EL (cell line): ENCODE data around the gene WASL.

Experiments
- DNase-seq: peaks from one replicate; pipeline ENCODE4 v3.0.0-alpha.2; 2016

The WASL gene

DNA sequence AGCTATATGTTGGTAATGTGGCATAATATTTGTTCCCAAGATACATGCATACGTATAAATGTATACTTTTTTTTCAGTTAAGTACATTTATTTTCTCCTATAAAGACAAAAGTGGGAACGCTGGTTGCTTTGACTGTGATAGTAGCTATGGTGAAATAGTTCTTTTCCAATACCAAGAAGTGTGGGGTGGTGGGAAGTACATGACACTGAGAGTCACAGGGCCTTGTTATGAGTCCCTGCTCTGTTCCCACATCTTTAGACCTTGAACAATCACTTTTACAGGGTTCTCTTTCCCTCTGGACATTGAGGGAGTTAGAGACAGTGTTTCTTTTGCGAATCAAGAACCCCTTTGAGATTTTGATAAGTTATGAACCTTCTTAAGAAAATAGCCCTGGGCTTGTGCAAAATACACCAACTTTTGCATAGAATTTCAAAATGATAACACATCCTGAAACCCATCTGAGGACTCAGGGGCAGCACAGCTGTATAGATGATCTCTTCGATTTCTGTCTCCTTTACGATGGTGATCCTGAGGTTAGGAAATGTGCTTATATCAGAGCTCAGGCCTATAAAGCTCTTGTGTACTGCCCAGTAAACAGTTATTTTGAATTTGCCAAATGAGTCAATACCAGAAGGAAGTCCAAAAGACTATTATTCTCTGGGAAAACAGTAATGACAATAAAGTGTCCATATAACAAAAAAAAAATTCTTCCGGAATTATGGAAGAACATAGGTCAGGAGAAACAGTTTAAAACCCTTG is 92.1 kb downstream of the WASL start:
- no peak for DNase-seq

GRCh38 chr7:123655614-123656013 is 93.2 kb downstream of the WASL start, which contains the start of gene LMOD2:
Gene LMOD2 (plus strand): TSS chr7:123655866. CDS start chr7:123655964, 98 bp downstream.
- no peak for DNase-seq

- no peak for DNase-seq
These were observed 95.6 kb downstream of the WASL start for GRCh38 chr7:123653162-123653561.

DNA sequence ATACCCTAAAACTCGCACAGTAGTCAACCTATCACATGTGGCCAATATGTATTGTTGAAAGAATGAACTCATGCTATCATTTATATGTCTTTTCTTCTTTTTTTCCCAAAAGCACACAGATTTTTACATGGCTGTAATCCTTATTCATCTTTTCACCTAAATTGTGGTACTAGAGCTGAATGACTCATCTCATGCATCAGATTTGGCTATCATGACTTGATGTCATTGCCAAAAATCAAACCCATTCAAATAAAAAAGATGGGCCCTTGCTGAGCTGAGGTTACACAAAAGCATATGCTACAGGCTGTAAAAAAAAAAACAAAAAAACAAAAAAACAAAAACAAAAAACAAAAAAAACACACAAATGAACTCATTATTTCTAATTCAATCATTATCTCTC is 96.4 kb downstream of the WASL start:
- no peak for DNase-seq

DNA sequence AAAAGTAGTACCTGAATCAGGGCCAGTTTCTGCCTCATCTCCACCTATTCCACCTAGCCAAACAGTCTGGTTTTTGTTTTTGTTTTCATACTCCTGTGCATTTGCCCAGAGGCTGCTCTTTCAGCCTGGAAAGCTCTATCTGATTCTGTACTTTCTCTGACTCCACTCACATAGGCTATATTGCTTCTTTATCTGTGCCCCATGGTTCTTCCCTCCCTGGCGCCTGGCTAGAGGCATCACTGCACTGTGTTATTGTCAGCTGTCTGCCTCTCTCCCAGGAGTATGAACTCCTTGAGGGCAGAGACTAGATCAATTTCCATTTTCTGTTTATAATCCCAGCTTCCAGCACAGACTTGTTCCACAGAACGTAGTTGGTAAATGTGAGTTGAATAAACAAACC is 98.2 kb downstream of the WASL start:
- no peak for DNase-seq

GRCh38 chr7:123649964-123650363 is 98.8 kb downstream of the WASL start:
- peak; percentile 18 for DNase-seq

DNA sequence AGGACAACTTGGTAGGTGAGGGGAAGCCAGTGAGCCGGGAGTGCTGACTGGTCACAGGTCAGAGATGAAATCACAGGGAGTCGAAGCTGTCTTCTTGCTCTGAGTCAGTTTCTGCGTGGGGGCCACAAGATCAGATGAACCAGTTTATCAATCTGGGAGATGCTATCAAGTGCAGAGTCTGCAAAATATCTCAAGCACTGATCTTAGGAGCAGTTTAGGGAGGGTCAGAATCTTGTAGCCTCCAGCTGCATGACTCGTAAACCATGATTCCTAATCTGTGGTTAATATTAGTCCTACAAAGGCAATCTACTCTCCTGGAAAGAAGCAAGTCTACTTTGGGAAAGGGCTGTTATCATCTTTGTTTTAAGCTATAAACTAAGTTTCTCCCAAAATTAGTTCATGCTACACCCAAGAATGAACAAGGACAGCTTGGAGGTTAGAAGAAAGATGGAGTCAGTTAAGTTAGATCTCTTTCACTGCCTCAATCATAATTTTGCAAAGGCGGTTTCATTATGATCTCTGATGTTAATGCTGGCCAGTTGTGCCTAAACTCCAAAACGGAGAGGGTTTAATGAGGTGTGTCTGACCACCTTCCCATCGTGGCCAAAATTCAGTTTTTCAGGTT is 101.6 kb downstream of the WASL start:
- peak; percentile 37 for DNase-seq

DNA sequence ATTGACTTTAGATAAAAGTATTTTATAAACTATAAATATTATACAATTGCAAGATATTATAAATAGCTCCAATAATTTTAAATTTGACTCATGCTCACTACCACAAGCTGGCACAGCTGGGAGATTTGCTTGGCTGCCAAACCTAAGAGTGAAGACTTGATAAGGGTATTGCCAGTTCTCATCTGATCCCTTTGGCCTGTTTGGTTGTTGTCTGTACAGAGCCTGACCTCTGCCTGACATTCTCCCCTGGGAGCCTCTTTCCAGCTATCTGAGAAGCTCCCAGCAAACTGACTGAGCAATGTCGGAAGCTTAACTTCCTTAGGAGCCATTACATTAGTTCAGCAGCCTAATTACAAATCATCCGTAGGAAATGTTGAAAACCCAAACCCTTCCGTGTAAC is 103.3 kb downstream of the WASL start:
- DNase-seq, result no peak

DNA sequence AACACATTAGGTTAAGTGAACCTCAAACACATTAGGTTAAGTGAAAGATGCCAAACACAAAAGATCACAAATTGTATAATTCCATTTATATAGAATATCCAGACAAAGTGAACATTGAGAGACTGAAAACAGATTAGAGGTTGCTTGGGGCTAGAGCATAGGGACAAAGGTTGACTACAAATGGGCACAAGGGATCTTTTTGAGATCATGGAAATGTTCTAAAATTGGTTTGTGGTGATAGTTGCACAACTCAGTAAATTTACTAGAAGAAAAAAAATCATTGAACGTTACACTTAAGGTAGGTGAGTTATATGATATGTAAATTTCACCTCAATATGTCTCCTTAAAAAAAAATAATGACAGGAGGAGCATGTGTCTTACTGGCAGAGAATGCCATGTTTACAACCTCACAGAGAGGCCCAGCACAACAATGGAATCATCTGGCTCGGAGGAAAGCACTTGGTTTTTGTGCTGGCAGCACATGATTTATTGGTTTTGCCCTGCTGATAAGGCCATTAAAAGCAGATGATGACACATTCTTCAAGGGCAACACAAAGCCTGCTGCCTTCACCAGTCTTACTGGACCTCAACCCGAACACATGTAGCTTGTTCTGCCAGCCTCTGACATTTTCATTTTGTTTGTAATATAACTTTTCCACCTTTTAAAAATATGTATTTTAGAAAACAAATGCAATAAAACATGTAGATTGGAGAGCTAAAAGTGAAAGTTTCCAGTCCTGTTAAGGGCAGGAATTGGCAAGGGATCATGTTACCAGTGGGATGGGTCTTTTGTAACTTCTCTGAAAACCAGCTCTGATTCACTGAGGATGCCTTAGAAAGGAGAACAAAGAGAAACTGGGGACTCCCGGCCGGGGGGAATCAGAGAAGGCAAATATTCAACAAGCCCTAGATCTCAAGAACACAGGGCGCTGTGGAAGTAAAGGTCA is 105.0 kb downstream of the WASL start:
- peak; percentile 68 for DNase-seq

GRCh38 chr7:123641901-123642300 is 106.9 kb downstream of the WASL start:
- DNase-seq, result no peak

GRCh38 chr7:123640583-123640982 is 108.2 kb downstream of the WASL start:
- DNase-seq, result no peak

GRCh38 chr7:123639631-123640030 is 109.2 kb downstream of the WASL start:
- no peak for DNase-seq

GRCh38 chr7:123637878-123638277 is 110.9 kb downstream of the WASL start:
- DNase-seq, result no peak

DNA sequence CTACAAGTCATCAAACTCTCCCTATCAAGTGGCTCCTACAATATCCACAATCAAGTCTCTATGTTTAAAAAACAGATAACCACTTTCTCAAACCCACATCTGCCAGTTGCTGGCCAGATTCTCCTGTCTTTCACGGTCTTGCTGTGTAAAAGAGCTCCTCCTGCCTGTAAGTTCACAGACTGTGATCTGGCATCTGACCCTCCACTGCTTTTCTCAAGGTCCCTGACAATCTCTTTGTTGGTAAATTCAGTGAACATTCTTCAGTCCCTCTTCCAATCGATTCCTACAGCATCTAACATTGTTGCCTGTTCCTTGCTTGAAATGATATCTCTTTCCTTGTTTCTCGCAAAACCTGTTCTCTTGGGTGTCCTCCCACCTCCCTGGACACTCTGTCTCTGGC is 111.6 kb downstream of the WASL start:
- DNase-seq, result no peak

- peak; percentile 30 for DNase-seq
These were observed 113.0 kb downstream of the WASL start for GRCh38 chr7:123635551-123636359.

- DNase-seq, result peak; percentile 2
These were observed 114.7 kb downstream of the WASL start for GRCh38 chr7:123634011-123634573.

GRCh38 chr7:123633553-123633952 is 115.2 kb downstream of the WASL start:
- peak; percentile 81 for DNase-seq

GRCh38 chr7:123632808-123633207 is 116.0 kb downstream of the WASL start:
- DNase-seq, result no peak
